H1 (cell line): Measurements from ENCODE around the gene NFIC. TPM values are rescaled to one million over a fixed set of nuclear protein-coding genes. Genes with fewer than 3 reads are reported as not detected.

Source experiments
- CTCF ChIA-PET: fragments of 300-600 bp; sonication (Branson Sonifier 250); formaldehyde crosslinking; loops from one replicate; lab custom pipeline; 2021; ENCODE audit not compliant: partially characterized antibody; lab: Charles Lee
- POLR2A ChIA-PET: fragments of 300-600 bp; sonication (Branson Sonifier 250); formaldehyde crosslinking; loops from one replicate; lab custom pipeline; 2021; ENCODE audit warnings: inconsistent platforms; ENCODE audit not compliant: partially characterized antibody; lab: Charles Lee
- DNase-seq, 2 experiments: peaks; one replicate each; pipeline versions ENCODE4 v3.0.0 to v3.0.0-alpha.2; 2010 to 2022; ENCODE audit warnings: low spot score in 2 of 2, low read depth in 1 of 2, mixed read lengths in 1 of 2
- FAIRE-seq: peaks from 2 replicates; lab custom pipeline; 2011; peaks lifted over from hg19 to GRCh38; lab: Jason Lieb, UNC
- H2AFZ ChIP-seq: 2 replicates; pipeline ENCODE4 v1.8.1; 2012; ENCODE audit warnings: low read length, inconsistent platforms
- H2AK5ac ChIP-seq: 2 replicates; pipeline ENCODE4 v1.6.1; 2013; ENCODE audit warnings: low read depth, low read length
- H2BK120ac ChIP-seq: replicated peaks from 2 replicates; pipeline ENCODE3; 2013; ENCODE audit warnings: low read depth, low read length, inconsistent platforms
- H2BK12ac ChIP-seq: 2 replicates; pipeline ENCODE4 v1.6.1; 2013; ENCODE audit warnings: low read depth, low read length
- H2BK15ac ChIP-seq: 2 replicates; pipeline ENCODE4 v1.6.1; 2013; ENCODE audit warnings: low read length
- H2BK20ac ChIP-seq: 2 replicates; pipeline ENCODE4 v1.6.1; 2013; ENCODE audit warnings: low read length
- H2BK5ac ChIP-seq: 2 replicates; pipeline ENCODE4 v1.6.1; 2013; ENCODE audit warnings: low read depth, low read length
- H3K14ac ChIP-seq: 2 replicates; pipeline ENCODE4 v1.6.1; 2013; ENCODE audit warnings: inconsistent platforms; ENCODE audit not compliant: insufficient read length
- H3K18ac ChIP-seq: 2 replicates; pipeline ENCODE4 v1.6.1; 2013; ENCODE audit warnings: low read length; ENCODE audit errors: extremely low read depth
- H3K23ac ChIP-seq: 2 replicates; pipeline ENCODE4 v1.6.1; 2013; ENCODE audit warnings: inconsistent platforms; ENCODE audit not compliant: insufficient read length
- H3K23me2 ChIP-seq: 2 replicates; pipeline ENCODE4 v1.6.1; 2013; ENCODE audit warnings: low read depth, low read length
- H3K27ac ChIP-seq: 2 replicates; pipeline ENCODE4 v1.6.1; 2011; ENCODE audit warnings: low read depth, low read length, inconsistent platforms
- H3K27me3 ChIP-seq, 4 experiments: replicated peaks in 1 of 4; 1 replicate in 1 of 4; 2 replicates in 3 of 4; pipeline versions ENCODE4 v1.6.1 to v1.8.1; 2011 to 2013; ENCODE audit warnings: low read length in 3 of 4, mild to moderate bottlenecking in 3 of 4, inconsistent platforms in 2 of 4, mixed read lengths in 2 of 4, moderate library complexity in 1 of 4; ENCODE audit not compliant: control insufficient read depth in 3 of 4, insufficient read depth in 3 of 4; ENCODE audit errors: extremely low read depth in 1 of 4
- H3K36me3 ChIP-seq, 4 experiments: 2 replicates each; pipeline versions ENCODE4 v1.6.1 to v1.8.1; 2011 to 2013; ENCODE audit warnings: mild to moderate bottlenecking in 4 of 4, low read length in 3 of 4, moderate library complexity in 2 of 4, control low read depth in 1 of 4, inconsistent platforms in 1 of 4; ENCODE audit not compliant: insufficient read depth in 4 of 4, control insufficient read depth in 2 of 4
- H3K4ac ChIP-seq: replicated peaks from 2 replicates; pipeline ENCODE3; 2013; ENCODE audit warnings: low read length, low read depth, mixed read lengths, inconsistent platforms; ENCODE audit not compliant: insufficient read length
- H3K4me1 ChIP-seq, 4 experiments: replicated peaks in 1 of 4; 1 replicate in 1 of 4; 2 replicates in 3 of 4; pipeline versions ENCODE4 v1.6.1 to v1.8.1; 2011 to 2013; ENCODE audit warnings: low read length in 3 of 4, inconsistent platforms in 2 of 4, mixed read lengths in 1 of 4; ENCODE audit not compliant: insufficient read depth in 4 of 4, control insufficient read depth in 3 of 4
- H3K4me2 ChIP-seq, 2 experiments: 2 replicates each; pipeline versions ENCODE4 v1.6.1 to v1.8.1; 2011 to 2013; ENCODE audit warnings: low read depth in 2 of 2, low read length in 2 of 2, control low read depth in 1 of 2, inconsistent platforms in 1 of 2, mild to moderate bottlenecking in 1 of 2; ENCODE audit not compliant: insufficient read depth in 1 of 2
- H3K4me3 ChIP-seq, 4 experiments: fragments of 200-600, 300-600 bp in 1 of 4; sonication (generic), shearing (Covaris generic), sonication (Bioruptor Twin) in 1 of 4; 2 replicates each; pipeline versions ENCODE4 v1.5.1 to v1.8.1; 2011 to 2016; ENCODE audit warnings: low read length in 4 of 4, low read depth in 3 of 4, control low read depth in 2 of 4, inconsistent platforms in 2 of 4, mild to moderate bottlenecking in 2 of 4, mixed read lengths in 1 of 4, moderate library complexity in 1 of 4; ENCODE audit not compliant: insufficient read depth in 2 of 4; ENCODE audit errors: extremely low read depth in 1 of 4
- H3K56ac ChIP-seq: replicated peaks from 2 replicates; pipeline ENCODE3; 2013; ENCODE audit warnings: low read depth, mild to moderate bottlenecking, mixed read lengths, low read length, inconsistent platforms; ENCODE audit not compliant: insufficient read length
- H3K79me1 ChIP-seq: 2 replicates; pipeline ENCODE4 v1.6.1; 2013; ENCODE audit warnings: low read depth, low read length, control low read depth
- H3K79me2 ChIP-seq, 2 experiments: 2 replicates each; pipeline versions ENCODE4 v1.6.1 to v1.8.1; 2012 to 2013; ENCODE audit warnings: low read length in 2 of 2, mild to moderate bottlenecking in 2 of 2, inconsistent platforms in 1 of 2; ENCODE audit not compliant: insufficient read depth in 2 of 2, control insufficient read depth in 1 of 2
- H3K9ac ChIP-seq, 4 experiments: replicated peaks in 1 of 4; 1 replicate in 1 of 4; 2 replicates in 3 of 4; pipeline versions ENCODE4 v1.6.1 to v1.8.1; 2011 to 2013; ENCODE audit warnings: low read depth in 3 of 4, low read length in 3 of 4, control low read depth in 2 of 4, mild to moderate bottlenecking in 2 of 4, moderate library complexity in 2 of 4, inconsistent platforms in 1 of 4; ENCODE audit errors: extremely low read depth in 1 of 4
- H3K9me3 ChIP-seq, 2 experiments: 2 replicates each; pipeline versions ENCODE4 v1.6.1 to v1.8.1; 2012 to 2013; ENCODE audit warnings: mild to moderate bottlenecking in 2 of 2, moderate library complexity in 2 of 2, control low read depth in 1 of 2, inconsistent platforms in 1 of 2, low read depth in 1 of 2, low read length in 1 of 2, mixed read lengths in 1 of 2; ENCODE audit not compliant: insufficient read depth in 2 of 2
- H4K20me1 ChIP-seq, 2 experiments: replicated peaks in 1 of 2; 2 replicates each; pipeline versions ENCODE3 to v1.8.1; 2011 to 2013; ENCODE audit warnings: inconsistent platforms in 2 of 2, low read length in 2 of 2, mild to moderate bottlenecking in 1 of 2; ENCODE audit not compliant: insufficient read depth in 2 of 2, control insufficient read depth in 1 of 2
- H4K5ac ChIP-seq: 2 replicates; pipeline ENCODE4 v1.6.1; 2013; ENCODE audit warnings: low read length, low read depth, mixed read lengths, inconsistent platforms; ENCODE audit not compliant: insufficient read length
- H4K8ac ChIP-seq: 2 replicates; pipeline ENCODE4 v1.8.0; 2013; ENCODE audit warnings: mild to moderate bottlenecking, moderate library complexity, low read length, inconsistent platforms; ENCODE audit not compliant: insufficient read depth; ENCODE audit errors: extremely low read depth
- H4K91ac ChIP-seq: replicated peaks from 2 replicates; pipeline ENCODE3; 2013; ENCODE audit warnings: low read length, mixed read lengths, inconsistent platforms; ENCODE audit not compliant: insufficient read length
- CEBPB ChIP-seq: IDR thresholded peaks from 2 replicates; pipeline ENCODE4 v1.6.1; 2012; ENCODE audit warnings: low read depth, low read length
- RNF2 ChIP-seq: fragments of 200-900, 300-1000 bp; sonication (generic); IDR thresholded peaks from 2 replicates; pipeline ENCODE4 v1.7.1; 2016; ENCODE audit warnings: borderline replicate concordance, low read depth, mild to moderate bottlenecking, antibody characterized with exemption, low read length; ENCODE audit not compliant: poor library complexity, severe bottlenecking; ENCODE audit errors: missing control alignments
- SUZ12 ChIP-seq: fragments of 200-600 bp; sonication (generic); IDR thresholded peaks from 2 replicates; pipeline ENCODE4 v1.6.1; 2012; ENCODE audit warnings: mild to moderate bottlenecking, inconsistent platforms, low read length, moderate library complexity, mixed read lengths
- WGBS, 2 experiments: shearing (Covaris generic) in 1 of 2; methylation state at CpG; one replicate each; pipeline versions ENCODE4 v1.1.6 to v1.1.7; 2013 to 2015; ENCODE audit warnings: low lambda C conversion rate in 2 of 2, mixed read lengths in 2 of 2, inconsistent platforms in 1 of 2, low coverage in 1 of 2, missing lambda C conversion rate in 1 of 2; ENCODE audit not compliant: insufficient replicate concordance in 2 of 2, insufficient coverage in 1 of 2, insufficient read length in 1 of 2; ENCODE audit errors: extremely low coverage in 1 of 2, missing lambda C conversion rate in 1 of 2; 5-methylcytosine and 5-hydroxymethylcytosine counted together
- polyA plus RNA-seq, 7 experiments: library from polyadenylated mRNA; depleted of rRNA in 3 of 7; stranded (reverse) in 5 of 7; unstranded in 2 of 7; fragments of >200 nt in 5 of 7; fragments of 200-250 nt in 2 of 7; gene quantifications; 1 replicate in 5 of 7; 2 replicates in 1 of 7; 4 replicates in 1 of 7; pipeline versions ENCODE4 v1.2.1 to v1.2.3, GENCODE V29; 2011 to 2013; ENCODE audit warnings: missing spikeins in 2 of 7, mixed read lengths in 2 of 7
- total RNA-seq: library from RNA; stranded (reverse); fragmentation: NEBNext Ultra II Directional; extraction: Animal tissue kit (Norgen Biotek cat#: 25700); gene quantifications from 2 replicates; pipeline ENCODE4 v1.2.1, GENCODE V29; 2021
- TF ChIP-seq, protein P1 (sequence below), 3 experiments: IDR thresholded peaks; 1 replicate in 2 of 3; 2 replicates in 1 of 3; pipeline versions ENCODE4 v1.5.1 to v1.6.1; 2011; ENCODE audit warnings: low read length in 3 of 3, mild to moderate bottlenecking in 3 of 3, inconsistent platforms in 2 of 3, low read depth in 1 of 3, moderate library complexity in 1 of 3; ENCODE audit not compliant: insufficient read depth in 1 of 3; ENCODE audit errors: control extremely low read depth in 1 of 3

NFIC gene
- total and polyA plus RNA-seq, 2 of the 8 experiments (the other 6 are each of a cell fraction or from before 2014, with no cell fraction given): 0.56 to 3.2 TPM

DNA sequence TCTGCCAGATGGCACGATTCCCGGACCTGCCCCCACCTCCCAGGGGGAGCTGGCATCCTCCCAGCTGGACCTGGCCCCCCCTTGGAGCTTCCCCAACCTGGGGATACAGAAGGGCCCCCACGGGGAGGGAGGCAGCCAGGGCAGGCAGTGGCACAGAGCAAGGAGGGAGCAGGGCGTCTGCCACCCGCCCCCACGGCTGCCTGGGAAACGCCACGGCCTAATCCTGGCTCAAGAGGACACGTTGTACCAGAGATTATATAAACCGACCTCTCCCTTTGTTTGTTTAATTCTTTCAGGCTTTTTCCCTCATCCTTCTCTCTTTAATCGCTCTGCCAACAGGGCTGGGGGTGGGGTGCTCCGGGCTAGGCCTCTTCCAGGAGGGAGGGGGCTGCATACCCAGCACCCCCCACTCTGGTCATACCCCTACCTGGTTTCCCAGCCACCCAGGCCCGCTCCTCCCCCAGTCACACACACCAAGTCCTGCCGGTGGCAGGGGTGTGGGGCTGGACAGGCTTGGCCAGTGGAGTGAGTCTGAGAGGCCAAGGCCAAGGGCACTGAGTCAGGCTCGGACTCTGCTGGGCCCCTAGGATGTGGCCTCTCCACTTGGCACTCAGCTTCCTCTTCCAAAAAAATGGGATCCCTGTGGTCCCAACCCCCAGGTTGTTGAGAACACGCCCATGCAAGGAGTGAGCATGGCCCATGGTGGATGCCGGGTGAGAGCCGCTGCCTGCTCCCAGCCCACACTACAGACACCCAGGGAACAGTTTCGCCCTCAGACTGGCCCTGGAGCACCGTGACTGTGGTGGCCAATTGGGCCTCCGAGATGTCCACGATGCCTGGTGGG, 29.5 kb upstream of the NFIC start:
- Histone ChIP-seq H4K20me1 (no peaks in the 10 kb centered on the region), H3K23ac (no peak overlapping the region), H2BK20ac (no peak overlapping the region), H4K8ac (no peak overlapping the region), H3K9me3 (no peaks in the 10 kb centered on the region), H2BK5ac (no peak overlapping the region), H3K27me3 (peaks cover 0 to 6% (median 1%) of the 10 kb centered on the region in 4 experiments; a peak in 1 of 7 replicates), H3K23me2 (peaks cover 2% of the 10 kb centered on the region; the same call in 1 of the 2 replicates), H4K91ac (no peak overlapping the region), H3K14ac (no peak overlapping the region), H3K36me3 (no peaks in the 10 kb centered on the region), H3K18ac (no peak overlapping the region), H3K4ac (no peak overlapping the region), H3K4me3 (no peak overlapping the region), H3K4me1 (no peaks in the 10 kb centered on the region)
- POLR2A ChIA-PET: no interaction called here
- no peak for DNase-seq
- CTCF ChIA-PET: interaction anchor here (0.6 to 4.7 kb wide), 6 partner anchors 10 to 665 kb away, joined by 3 to 24 read pairs (median 5); partner anchors contain the start of gene DOHH
- 72% methylated on average over 21 of the region's 22 CpGs; no CpG with 5 or more reads in 1 of the 2 experiments for WGBS, 2 experiments
- no peak for FAIRE-seq
- TF ChIP-seq CEBPB: no peak
- TF ChIP-seq, protein P1, sequence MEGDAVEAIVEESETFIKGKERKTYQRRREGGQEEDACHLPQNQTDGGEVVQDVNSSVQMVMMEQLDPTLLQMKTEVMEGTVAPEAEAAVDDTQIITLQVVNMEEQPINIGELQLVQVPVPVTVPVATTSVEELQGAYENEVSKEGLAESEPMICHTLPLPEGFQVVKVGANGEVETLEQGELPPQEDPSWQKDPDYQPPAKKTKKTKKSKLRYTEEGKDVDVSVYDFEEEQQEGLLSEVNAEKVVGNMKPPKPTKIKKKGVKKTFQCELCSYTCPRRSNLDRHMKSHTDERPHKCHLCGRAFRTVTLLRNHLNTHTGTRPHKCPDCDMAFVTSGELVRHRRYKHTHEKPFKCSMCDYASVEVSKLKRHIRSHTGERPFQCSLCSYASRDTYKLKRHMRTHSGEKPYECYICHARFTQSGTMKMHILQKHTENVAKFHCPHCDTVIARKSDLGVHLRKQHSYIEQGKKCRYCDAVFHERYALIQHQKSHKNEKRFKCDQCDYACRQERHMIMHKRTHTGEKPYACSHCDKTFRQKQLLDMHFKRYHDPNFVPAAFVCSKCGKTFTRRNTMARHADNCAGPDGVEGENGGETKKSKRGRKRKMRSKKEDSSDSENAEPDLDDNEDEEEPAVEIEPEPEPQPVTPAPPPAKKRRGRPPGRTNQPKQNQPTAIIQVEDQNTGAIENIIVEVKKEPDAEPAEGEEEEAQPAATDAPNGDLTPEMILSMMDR (IDR thresholded peaks at IDR 0.05; ENCODE audit: control extremely low read depth in 1 of 3, insufficient read depth in 1 of 3, low read depth in 1 of 3, low read length in 3 of 3): no peak
- TF ChIP-seq RNF2: no peak
- TF ChIP-seq SUZ12: no peak
- TF ChIP-seq, all 59 proteins: peak for 0
- Histone ChIP-seq H3K4me2 (no peak overlapping the region), H2BK12ac (no peak overlapping the region), H2AK5ac (no peak overlapping the region), H3K56ac (no peak overlapping the region), H3K79me2 (no peaks in the 10 kb centered on the region), H3K9ac (no peak overlapping the region), H3K27ac (no peak overlapping the region), H2BK120ac (no peak overlapping the region), H2AFZ (no peak overlapping the region), H2BK15ac (no peak overlapping the region), H4K5ac (no peak overlapping the region), H3K79me1 (no peaks in the 10 kb centered on the region)
